HUES6 (cell line): ENCODE results near the gene TNIK.
"Not testable (repeated sequence)": the region's sequence is repeated elsewhere in the genome, so short reads cannot be mapped to it uniquely, and the experiment has no call there.

ENCODE experiments used
- H3K27ac ChIP-seq: 2 replicates; pipeline ENCODE4 v1.7.0; 2013; ENCODE audit warnings: low read depth, mild to moderate bottlenecking, low read length, inconsistent platforms
- H3K27me3 ChIP-seq: 2 replicates; pipeline ENCODE4 v1.6.1; 2013; ENCODE audit warnings: low read length; ENCODE audit not compliant: control insufficient read depth, insufficient read depth
- H3K36me3 ChIP-seq: 2 replicates; pipeline ENCODE4 v1.6.1; 2013; ENCODE audit warnings: low read length; ENCODE audit not compliant: control insufficient read depth, insufficient read depth
- H3K4me1 ChIP-seq: 2 replicates; pipeline ENCODE4 v1.6.1; 2013; ENCODE audit warnings: low read length; ENCODE audit not compliant: control insufficient read depth, insufficient read depth
- H3K4me3 ChIP-seq: 2 replicates; pipeline ENCODE4 v1.5.1; 2013; ENCODE audit warnings: low read depth, low read length
- H3K9ac ChIP-seq: one replicate; pipeline ENCODE4 v1.6.1; 2013; ENCODE audit warnings: mild to moderate bottlenecking, low read length
- H3K9me3 ChIP-seq: 2 replicates; pipeline ENCODE4 v1.6.1; 2013; ENCODE audit warnings: low read depth, low read length; ENCODE audit not compliant: control insufficient read depth, insufficient read depth

TNIK gene

DNA sequence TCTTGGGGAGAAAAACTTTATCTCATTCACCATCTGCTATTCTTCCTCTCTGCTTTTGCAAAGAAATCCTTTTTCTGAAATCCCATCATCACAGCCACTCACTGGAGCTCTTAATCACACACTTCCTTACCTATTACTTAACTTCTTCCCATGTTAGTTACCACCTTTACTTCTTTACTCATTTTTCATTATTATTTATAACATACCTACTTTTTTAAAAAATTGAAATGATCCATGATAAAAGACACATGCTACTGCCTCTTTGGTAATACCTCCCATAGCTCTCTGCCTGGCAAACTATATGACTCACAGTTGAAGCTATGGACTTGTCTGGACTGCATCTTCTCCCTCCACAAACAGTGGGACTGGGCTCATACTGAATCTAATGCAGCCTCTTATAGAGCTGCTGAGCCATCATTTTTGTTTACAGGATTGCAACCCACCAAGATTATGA is 150.3 kb downstream of the TNIK start:
- peaks cover 4% of the 10 kb centered on the region; the same call in 1 of the 2 replicates for H3K9me3 ChIP-seq
- H3K4me3 ChIP-seq, result no peak overlapping the region
- no peak overlapping the region for H3K9ac ChIP-seq
- H3K27ac ChIP-seq, result no peak overlapping the region
- no peaks in the 10 kb centered on the region for H3K27me3 ChIP-seq
- H3K36me3 ChIP-seq, result no peaks in the 10 kb centered on the region
- H3K4me1 ChIP-seq, result peaks cover 3% of the 10 kb centered on the region; the same call in 1 of the 2 replicates

DNA sequence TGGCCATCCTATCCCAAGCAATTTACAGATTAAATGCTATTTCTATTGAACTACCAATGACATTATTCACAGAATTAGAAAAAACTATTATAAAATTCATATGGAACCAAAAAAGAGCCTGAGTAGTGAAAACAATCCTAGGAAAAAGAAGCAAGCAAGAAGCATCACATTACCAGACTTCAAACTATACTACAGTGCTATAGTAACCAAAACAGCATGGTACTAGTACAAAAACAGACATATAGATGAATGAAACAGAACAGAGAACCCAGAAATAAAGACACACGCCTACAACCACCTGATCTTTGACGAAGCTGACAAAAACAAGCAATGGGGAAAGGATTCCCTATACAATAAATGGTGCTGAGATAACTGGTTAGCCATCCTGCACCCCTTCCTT is 152.2 kb downstream of the TNIK start:
- Histone ChIP-seq H3K9me3 (peaks cover 4% of the 10 kb centered on the region; the same call in 1 of the 2 replicates), H3K36me3 (no peaks in the 10 kb centered on the region), H3K27me3 (no peaks in the 10 kb centered on the region), H3K27ac (no peak overlapping the region), H3K9ac (no peak overlapping the region), H3K4me3 (no peak overlapping the region), H3K4me1 (0 out of 2 replicates have a peak, but pooled peaks cover 3% of the 10 kb centered on the region)

DNA sequence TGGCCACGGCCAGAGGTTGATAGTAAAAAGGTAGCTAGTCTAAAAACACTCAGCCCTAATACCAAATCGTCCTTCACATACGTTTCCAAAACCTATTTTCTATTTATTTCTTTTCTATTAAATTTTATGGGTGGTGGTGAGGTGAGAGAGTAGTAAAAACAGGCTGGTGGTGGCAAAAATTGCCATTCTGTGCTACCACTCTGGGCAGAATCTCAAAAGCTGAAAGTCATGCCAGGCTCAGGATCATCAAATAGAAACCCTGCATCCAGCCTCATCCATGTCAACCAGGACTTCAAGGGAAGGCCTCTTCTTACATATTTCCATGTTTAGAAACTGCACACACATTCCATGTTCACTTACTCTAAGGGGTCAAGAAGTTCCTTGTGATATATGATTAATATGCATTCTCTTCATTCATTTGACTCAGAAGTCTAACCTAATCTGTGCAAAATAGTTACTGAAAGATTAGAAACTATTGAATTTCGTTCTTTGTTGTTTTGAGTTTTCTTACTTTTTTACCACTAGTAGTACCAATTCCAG is 153.1 kb downstream of the TNIK start:
- H3K9ac ChIP-seq, result no peak overlapping the region
- no peaks in the 10 kb centered on the region for H3K27me3 ChIP-seq
- no peaks in the 10 kb centered on the region for H3K36me3 ChIP-seq
- 0 out of 2 replicates have a peak, but pooled peaks cover 3% of the 10 kb centered on the region for H3K4me1 ChIP-seq
- H3K9me3 ChIP-seq, result peaks cover 4% of the 10 kb centered on the region; the same call in 1 of the 2 replicates
- H3K4me3 ChIP-seq, result no peak overlapping the region
- H3K27ac ChIP-seq, result no peak overlapping the region

DNA sequence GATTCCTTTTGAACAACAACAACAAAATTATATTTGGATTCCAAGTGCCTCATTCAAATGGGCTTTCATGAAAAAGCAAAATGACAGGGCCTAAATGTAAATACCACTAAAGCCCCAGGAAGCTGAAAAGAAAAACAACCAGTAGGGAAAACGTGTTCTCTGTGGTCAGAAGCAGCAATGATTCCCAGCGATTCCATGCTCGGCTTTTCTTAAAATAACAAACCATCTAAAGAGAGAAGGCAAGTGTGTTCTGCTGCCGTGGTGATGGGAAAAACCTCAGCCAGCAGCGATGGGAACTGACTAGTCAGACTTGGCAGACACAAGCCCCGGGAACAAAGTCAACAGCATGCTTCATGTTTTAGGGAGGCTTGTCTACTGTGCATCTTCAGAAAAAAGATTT is 153.6 kb downstream of the TNIK start:
- Histone ChIP-seq H3K27me3 (no peaks in the 10 kb centered on the region), H3K9ac (no peak overlapping the region), H3K36me3 (no peaks in the 10 kb centered on the region), H3K9me3 (peaks cover 4% of the 10 kb centered on the region; the same call in 1 of the 2 replicates), H3K4me1 (0 out of 2 replicates have a peak, but pooled peaks cover under 1% of the 10 kb centered on the region), H3K4me3 (no peak overlapping the region), H3K27ac (no peak overlapping the region)

DNA sequence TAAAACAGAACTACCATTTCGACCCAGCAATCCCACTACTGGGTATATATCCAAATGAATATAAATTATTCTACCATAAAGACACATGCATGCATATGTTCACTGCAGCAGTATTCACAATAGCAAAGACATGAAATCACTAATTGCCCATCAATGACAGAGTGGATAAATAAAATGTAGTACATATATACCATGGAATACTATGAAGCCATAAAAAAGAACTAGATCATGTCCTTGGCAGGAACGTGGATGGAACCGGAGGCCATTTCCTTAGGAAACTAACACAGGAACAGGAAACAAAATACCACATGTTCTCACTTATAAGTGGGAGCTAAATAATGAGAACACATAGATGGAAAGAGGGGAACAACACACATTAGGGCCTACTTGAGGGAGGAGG is 154.4 kb downstream of the TNIK start:
- not testable (repeated sequence) for H3K9ac ChIP-seq, H3K4me1 ChIP-seq, H3K27ac ChIP-seq, H3K9me3 ChIP-seq, H3K36me3 ChIP-seq, H3K27me3 ChIP-seq, H3K4me3 ChIP-seq

DNA sequence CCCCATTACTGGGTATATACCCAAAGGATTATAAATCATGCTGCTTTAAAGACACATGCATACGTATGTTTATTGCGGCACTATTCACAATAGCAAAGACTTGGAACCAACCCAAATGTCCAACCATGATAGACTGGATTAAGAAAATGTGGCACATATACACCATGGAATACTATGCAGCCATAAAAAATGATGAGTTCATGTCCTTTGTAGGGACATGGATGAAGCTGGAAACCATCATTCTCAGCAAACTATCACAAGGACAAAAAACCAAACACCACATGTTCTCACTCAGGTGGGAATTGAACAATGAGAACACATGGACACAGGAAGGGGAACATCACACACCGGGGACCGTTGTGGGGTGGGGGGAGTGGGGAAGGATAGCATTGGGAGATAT is 155.7 kb downstream of the TNIK start:
- H3K27ac ChIP-seq, H3K27me3 ChIP-seq, H3K9me3 ChIP-seq, H3K36me3 ChIP-seq, H3K4me3 ChIP-seq, H3K9ac ChIP-seq, H3K4me1 ChIP-seq: not testable (repeated sequence)

DNA sequence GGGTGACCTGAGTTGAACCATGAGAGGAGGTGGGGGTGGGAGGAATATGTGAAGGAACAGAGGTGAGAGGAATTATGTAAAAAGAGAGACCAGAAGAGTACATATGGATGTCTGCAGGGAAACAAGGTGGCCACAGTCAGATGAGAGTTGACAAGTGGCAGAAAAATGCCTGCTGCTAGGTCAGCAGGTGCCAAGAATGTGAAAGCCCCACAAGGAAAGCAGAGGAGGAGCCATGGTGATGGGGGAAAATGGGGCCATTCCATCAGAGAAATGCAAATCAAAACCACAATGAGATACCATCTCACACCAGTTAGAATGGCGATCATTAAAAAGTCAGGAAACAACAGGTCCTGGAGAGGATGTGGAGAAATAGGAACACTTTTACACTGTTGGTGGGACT is 156.2 kb downstream of the TNIK start:
- not testable (repeated sequence) for H3K27me3 ChIP-seq, H3K9ac ChIP-seq, H3K27ac ChIP-seq, H3K36me3 ChIP-seq, H3K9me3 ChIP-seq, H3K4me1 ChIP-seq, H3K4me3 ChIP-seq

DNA sequence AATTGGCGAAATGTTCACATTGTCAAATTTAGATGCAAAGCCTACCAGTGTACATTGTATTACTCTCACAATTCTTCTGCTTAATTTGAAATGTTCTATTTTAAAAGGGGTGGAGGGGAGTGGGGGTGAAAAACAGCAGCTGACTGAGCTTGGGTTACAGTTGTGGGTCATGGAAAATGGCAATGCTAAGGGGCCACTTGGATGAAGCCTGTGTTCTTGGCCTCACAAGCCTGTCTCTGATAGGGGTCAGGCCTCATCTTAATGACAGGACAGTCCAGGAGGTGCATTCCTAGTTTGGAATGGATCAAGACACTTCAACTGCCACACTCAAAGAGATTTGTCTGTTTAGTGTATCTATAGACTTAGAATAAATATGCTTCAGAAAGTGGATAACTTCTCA is 158.2 kb downstream of the TNIK start:
- H3K9ac ChIP-seq, result no peak overlapping the region
- no peaks in the 10 kb centered on the region for H3K4me1 ChIP-seq
- H3K36me3 ChIP-seq, result no peaks in the 10 kb centered on the region
- no peak overlapping the region for H3K4me3 ChIP-seq
- H3K9me3 ChIP-seq, result no peaks in the 10 kb centered on the region
- no peak overlapping the region for H3K27ac ChIP-seq
- H3K27me3 ChIP-seq, result no peaks in the 10 kb centered on the region

DNA sequence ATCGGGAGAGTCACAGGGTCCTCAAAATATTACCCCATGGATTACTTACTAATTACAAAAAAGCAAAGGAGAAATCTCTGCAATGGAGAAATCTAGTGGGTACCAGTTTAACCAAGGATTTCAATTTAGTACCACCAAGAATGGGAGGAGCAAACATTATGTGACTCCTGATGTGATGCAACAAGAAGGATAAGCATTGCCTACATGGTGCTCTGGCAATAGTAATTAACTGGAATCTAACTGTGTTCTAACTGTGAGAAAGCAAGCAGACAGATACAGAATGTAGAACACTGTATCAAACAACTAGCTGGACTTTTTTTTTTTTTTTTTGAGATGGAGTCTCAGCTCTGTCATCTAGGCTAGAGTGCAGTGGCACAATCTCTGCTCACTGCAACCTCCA is 159.2 kb downstream of the TNIK start:
- no peak overlapping the region for H3K4me3 ChIP-seq
- no peaks in the 10 kb centered on the region for H3K9me3 ChIP-seq
- no peaks in the 10 kb centered on the region for H3K4me1 ChIP-seq
- H3K27me3 ChIP-seq, result no peaks in the 10 kb centered on the region
- no peak overlapping the region for H3K27ac ChIP-seq
- H3K36me3 ChIP-seq, result no peaks in the 10 kb centered on the region
- H3K9ac ChIP-seq, result no peak overlapping the region

DNA sequence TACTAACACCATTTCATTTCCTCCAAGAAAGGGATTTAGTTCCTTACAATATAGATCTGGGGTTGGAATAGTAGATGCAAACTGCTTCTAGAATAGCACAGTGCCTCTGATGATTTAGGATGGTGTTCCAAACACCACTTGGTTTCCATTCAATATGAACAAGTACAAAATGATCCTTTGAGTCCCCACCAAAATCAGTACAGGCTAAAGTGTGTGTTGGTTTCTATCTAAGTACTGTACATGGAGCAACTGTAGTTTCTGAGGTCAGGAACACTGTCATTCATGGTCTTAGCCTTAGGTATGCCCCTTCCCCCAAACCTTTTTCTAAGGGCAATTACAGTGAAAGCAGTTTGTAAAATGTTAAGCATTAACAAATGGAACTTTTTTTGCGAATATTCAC is 162.3 kb downstream of the TNIK start:
- H3K9me3 ChIP-seq, result no peaks in the 10 kb centered on the region

DNA sequence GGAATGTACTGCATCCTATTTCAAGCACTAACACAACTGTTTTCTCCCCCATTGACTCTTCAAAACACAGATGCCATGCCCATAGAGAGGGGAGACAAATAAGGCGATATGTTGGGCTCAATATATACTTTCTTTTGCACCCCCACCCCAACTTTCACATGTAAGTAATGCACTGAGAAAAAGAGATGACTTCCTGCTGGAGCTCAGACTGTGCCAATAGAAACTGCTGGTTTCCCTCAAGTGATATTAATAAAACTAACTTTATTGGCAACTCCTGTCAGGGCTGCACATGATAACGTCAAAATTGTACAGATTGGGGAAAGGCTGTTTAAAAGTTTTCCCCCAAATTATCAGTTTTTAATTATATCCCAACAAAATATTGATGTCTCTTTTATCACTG is 163.0 kb downstream of the TNIK start:
- Histone ChIP-seq H3K4me3 (no peak overlapping the region), H3K36me3 (no peaks in the 10 kb centered on the region), H3K9me3 (no peaks in the 10 kb centered on the region), H3K9ac (no peak overlapping the region), H3K27me3 (no peaks in the 10 kb centered on the region), H3K4me1 (peaks cover 8% of the 10 kb centered on the region; the same call in 1 of the 2 replicates), H3K27ac (no peak overlapping the region)

More for the DNA sequence above, 162.3 kb downstream of the TNIK start:
- H3K27ac ChIP-seq, result no peak overlapping the region
- no peaks in the 10 kb centered on the region for H3K27me3 ChIP-seq
- no peak overlapping the region for H3K4me3 ChIP-seq
- H3K9ac ChIP-seq, result no peak overlapping the region
- H3K36me3 ChIP-seq, result no peaks in the 10 kb centered on the region
- peaks cover 8% of the 10 kb centered on the region; the same call in 1 of the 2 replicates for H3K4me1 ChIP-seq
